HFF-Myc (cell line): ENCODE data around the gene TMEM51.
A peak's percentile ranks its signal among the peaks of the same experiment; 100 is the strongest.

Experiments
- DNase-seq: peaks from one replicate; pipeline ENCODE4 v3.0.0-alpha.2; 2011; ENCODE audit warnings: low read depth; ENCODE audit errors: extremely low read depth
- H3K4me3 ChIP-seq: replicated peaks from 2 replicates; pipeline ENCODE4 v1.5.1; 2011; ENCODE audit warnings: low read depth, mild to moderate bottlenecking, control low read depth, low read length
- CTCF ChIP-seq: IDR thresholded peaks from 2 replicates; pipeline ENCODE4 v1.5.1; 2012; ENCODE audit warnings: mild to moderate bottlenecking, low read depth, low read length, control low read depth; ENCODE audit errors: missing control alignments

The TMEM51 gene

GRCh38 chr1:15176120-15176519, 22.6 kb downstream of the TMEM51 start:
- DNase-seq, result no peak
- H3K4me3 ChIP-seq, result no peak overlapping the region
- no peak for TF ChIP-seq CTCF

GRCh38 chr1:15176898-15177665, 23.5 kb downstream of the TMEM51 start:
- no peak overlapping the region for H3K4me3 ChIP-seq
- no peak for TF ChIP-seq CTCF
- no peak for DNase-seq

- TF ChIP-seq CTCF, result no peak
- no peak for DNase-seq
- H3K4me3 ChIP-seq, result no peak overlapping the region
Measured at GRCh38 chr1:15177710-15178166, 24.2 kb downstream of the TMEM51 start.

GRCh38 chr1:15178571-15179484, 25.3 kb downstream of the TMEM51 start:
- peak; percentile 88 for DNase-seq
- TF ChIP-seq CTCF, result no peak
- no peak overlapping the region for H3K4me3 ChIP-seq

- no peak for TF ChIP-seq CTCF
- no peak overlapping the region for H3K4me3 ChIP-seq
- DNase-seq, result no peak
Measured at GRCh38 chr1:15179485-15179883, 25.9 kb downstream of the TMEM51 start.

- H3K4me3 ChIP-seq, result no peak overlapping the region
- DNase-seq, result no peak
- TF ChIP-seq CTCF, result no peak
Measured at GRCh38 chr1:15180189-15180588, 26.6 kb downstream of the TMEM51 start.
